Ascending aorta (tissue), 2 donors: ENCODE measurements around the gene RYR3. TPM values are rescaled to one million over a fixed set of nuclear protein-coding genes. Genes with fewer than 3 reads are reported as not detected.

Source experiments
- DNase-seq, 2 donors: peaks; one replicate each; pipeline ENCODE4 v3.0.0-alpha.2; 2019; ENCODE audit warnings: low spot score in 2 of 2
- H3K27ac ChIP-seq, 2 donors: fragments of 200-600 bp; sonication (generic); one replicate each; pipeline ENCODE4 v1.5.1; 2016 to 2017; ENCODE audit warnings: mild to moderate bottlenecking in 1 of 2
- H3K27me3 ChIP-seq: fragments of 200-600 bp; sonication (generic); one replicate; pipeline ENCODE4 v1.5.1; 2017
- H3K36me3 ChIP-seq, 2 donors: fragments of 200-600 bp; sonication (generic); one replicate each; pipeline ENCODE4 v1.5.1; 2016
- H3K4me1 ChIP-seq, 2 donors: fragments of 200-600 bp; sonication (generic); one replicate each; pipeline ENCODE4 v1.5.1; 2016 to 2017; ENCODE audit warnings: mild to moderate bottlenecking in 1 of 2
- H3K4me3 ChIP-seq, 2 donors: fragments of 200-600 bp; sonication (generic); one replicate each; pipeline ENCODE4 v1.5.1; 2016 to 2017; ENCODE audit warnings: mild to moderate bottlenecking in 1 of 2
- H3K9me3 ChIP-seq, 2 donors: fragments of 200-600 bp; sonication (generic); one replicate each; pipeline ENCODE4 v1.5.1; 2016
- CTCF ChIP-seq, 3 experiments: fragments of 200-600 bp in 2 of 3; fragments of 450-650 bp in 1 of 3; sonication (generic) in 2 of 3; IDR thresholded peaks; one replicate each; pipeline ENCODE4 v1.5.1; 2016 to 2019; ENCODE audit warnings: antibody characterized with exemption in 3 of 3, mild to moderate bottlenecking in 1 of 3, moderate library complexity in 1 of 3
- intact Hi-C: fragments of 100-400 bp; cut with DNase I; formaldehyde crosslinking; loops from one replicate; pipeline ENCODE4 v1.15.1; 2023
- total RNA-seq: library from RNA; depleted of rRNA; stranded (reverse); fragments of >200 nt; gene quantifications from one replicate; pipeline ENCODE4 v1.1.0, GENCODE V29; 2016

The RYR3 gene
- total RNA-seq, 1 donor from 2014 or later = 3.1 TPM

GRCh38 chr15:33656168-33656567, 345.4 kb downstream of the RYR3 start:
- no peaks in the 10 kb centered on the region for H3K4me1 ChIP-seq
- no peak for DNase-seq
- no peak overlapping the region for H3K4me3 ChIP-seq
- H3K27ac ChIP-seq = no peak overlapping the region
- H3K9me3 ChIP-seq = no peaks in the 10 kb centered on the region
- no peak for TF ChIP-seq CTCF (IDR thresholded peaks at IDR 0.05)
- no peaks in the 10 kb centered on the region for H3K36me3 ChIP-seq
- no peaks in the 10 kb centered on the region for H3K27me3 ChIP-seq
- intact Hi-C loops = no loop called here

- Histone ChIP-seq H3K36me3 (no peaks in the 10 kb centered on the region), H3K9me3 (no peaks in the 10 kb centered on the region), H3K27ac (no peak overlapping the region), H3K4me3 (no peak overlapping the region), H3K4me1 (no peaks in the 10 kb centered on the region), H3K27me3 (no peaks in the 10 kb centered on the region)
- DNase-seq = no peak
- TF ChIP-seq CTCF (IDR thresholded peaks at IDR 0.05) = no peak
- intact Hi-C loops = no loop called here
Measured at GRCh38 chr15:33660151-33660550, 349.4 kb downstream of the RYR3 start.

GRCh38 chr15:33662014-33662413, 351.2 kb downstream of the RYR3 start:
- Histone ChIP-seq H3K9me3 (no peaks in the 10 kb centered on the region), H3K4me3 (no peak overlapping the region), H3K4me1 (no peaks in the 10 kb centered on the region), H3K27ac (no peak overlapping the region), H3K36me3 (no peaks in the 10 kb centered on the region), H3K27me3 (no peaks in the 10 kb centered on the region)
- DNase-seq = no peak
- no peak for TF ChIP-seq CTCF (IDR thresholded peaks at IDR 0.05)
- intact Hi-C loops = no loop called here

GRCh38 chr15:33664947-33665346, 354.2 kb downstream of the RYR3 start:
- TF ChIP-seq CTCF (IDR thresholded peaks at IDR 0.05) = no peak
- intact Hi-C loops = no loop called here

GRCh38 chr15:33670567-33670966, 359.8 kb downstream of the RYR3 start:
- H3K27me3 ChIP-seq = no peaks in the 10 kb centered on the region
- no peak overlapping the region for H3K27ac ChIP-seq
- H3K4me1 ChIP-seq = no peaks in the 10 kb centered on the region
- no peaks in the 10 kb centered on the region for H3K36me3 ChIP-seq
- H3K9me3 ChIP-seq = no peaks in the 10 kb centered on the region
- TF ChIP-seq CTCF (IDR thresholded peaks at IDR 0.05) = no peak
- DNase-seq = no peak
- intact Hi-C loops = no loop called here
- no peak overlapping the region for H3K4me3 ChIP-seq

More at GRCh38 chr15:33664947-33665346, 354.2 kb downstream of the RYR3 start:
- H3K4me3 ChIP-seq = no peak overlapping the region
- H3K4me1 ChIP-seq = no peaks in the 10 kb centered on the region
- H3K27me3 ChIP-seq = no peaks in the 10 kb centered on the region
- no peaks in the 10 kb centered on the region for H3K9me3 ChIP-seq
- no peaks in the 10 kb centered on the region for H3K36me3 ChIP-seq
- DNase-seq = no peak
- H3K27ac ChIP-seq = no peak overlapping the region

- intact Hi-C loops = no loop called here
Measured at GRCh38 chr15:33671456-33671855, 360.7 kb downstream of the RYR3 start.

More at GRCh38 chr15:33671456-33671855, 360.7 kb downstream of the RYR3 start:
- Histone ChIP-seq H3K27me3 (no peaks in the 10 kb centered on the region), H3K4me1 (no peaks in the 10 kb centered on the region), H3K4me3 (no peak overlapping the region), H3K27ac (no peak overlapping the region), H3K36me3 (no peaks in the 10 kb centered on the region), H3K9me3 (no peaks in the 10 kb centered on the region)
- no peak for DNase-seq
- TF ChIP-seq CTCF (IDR thresholded peaks at IDR 0.05) = no peak
